Hepatocyte (in vitro differentiated cells): ENCODE results near the gene OXT. TPM values are rescaled to one million over a fixed set of nuclear protein-coding genes. Genes with fewer than 3 reads are reported as not detected.

Experiments
- DNase-seq: peaks from one replicate; pipeline ENCODE4 v3.0.0-alpha.2; 2016; ENCODE audit warnings: low spot score
- H2AFZ ChIP-seq: fragments of 200-600 bp; sonication (generic); 2 replicates; pipeline ENCODE4 v1.6.0; 2016; ENCODE audit warnings: antibody characterized with exemption, mild to moderate bottlenecking
- H3K27ac ChIP-seq: fragments of 200-600 bp; sonication (generic); 2 replicates; pipeline ENCODE4 v1.5.1; 2016; ENCODE audit warnings: mild to moderate bottlenecking
- H3K27me3 ChIP-seq: fragments of 200-600 bp; sonication (generic); 2 replicates; pipeline ENCODE4 v1.6.1; 2016
- H3K36me3 ChIP-seq: fragments of 200-600 bp; sonication (generic); replicated peaks from 2 replicates; pipeline ENCODE4 v1.5.1; 2016; ENCODE audit warnings: low read depth; ENCODE audit not compliant: insufficient read depth
- H3K4me1 ChIP-seq: fragments of 200-600 bp; sonication (generic); 2 replicates; pipeline ENCODE4 v1.5.1; 2016; ENCODE audit warnings: mild to moderate bottlenecking, moderate library complexity; ENCODE audit not compliant: insufficient read depth
- H3K4me2 ChIP-seq: fragments of 200-600 bp; sonication (generic); 2 replicates; pipeline ENCODE4 v1.6.0; 2016
- H3K4me3 ChIP-seq: fragments of 200-600 bp; sonication (generic); 2 replicates; pipeline ENCODE4 v1.5.1; 2016; ENCODE audit warnings: mild to moderate bottlenecking
- H3K79me2 ChIP-seq: fragments of 200-600 bp; sonication (generic); 2 replicates; pipeline ENCODE4 v1.6.0; 2017; ENCODE audit warnings: mild to moderate bottlenecking
- H3K9me2 ChIP-seq: fragments of 200-600 bp; sonication (generic); replicated peaks from 2 replicates; pipeline ENCODE4 v1.6.0; 2017; ENCODE audit warnings: mild to moderate bottlenecking; ENCODE audit not compliant: insufficient read depth
- H3K9me3 ChIP-seq: fragments of 200-600 bp; sonication (generic); 2 replicates; pipeline ENCODE4 v1.5.1; 2016; ENCODE audit warnings: low read depth, mild to moderate bottlenecking
- H4K20me1 ChIP-seq: fragments of 200-600 bp; sonication (generic); 2 replicates; pipeline ENCODE4 v1.6.0; 2016; ENCODE audit warnings: mild to moderate bottlenecking; ENCODE audit not compliant: insufficient read depth, poor library complexity, severe bottlenecking
- EZH2 ChIP-seq: fragments of 200-600 bp; sonication (generic); IDR thresholded peaks from 2 replicates; pipeline ENCODE4 v1.6.1; 2016; ENCODE audit warnings: antibody characterized with exemption, mild to moderate bottlenecking, borderline replicate concordance
- EZH2phosphoT487 ChIP-seq: fragments of 200-600 bp; sonication (generic); IDR thresholded peaks from one replicate; pipeline ENCODE4 v1.6.1; 2018; ENCODE audit warnings: antibody characterized with exemption, mild to moderate bottlenecking, low read depth, moderate library complexity; ENCODE audit not compliant: unreplicated experiment, severe bottlenecking
- WGBS: methylation state at CpG from one replicate; pipeline ENCODE4 v1.1.6; 2016; ENCODE audit warnings: low lambda C conversion rate; ENCODE audit errors: missing lambda C conversion rate; 5-methylcytosine and 5-hydroxymethylcytosine counted together
- polyA plus RNA-seq: library from polyadenylated mRNA; unstranded; fragments of >200 nt; fragmentation: Nextera tagmentation; extraction: Ambion mirVana; gene quantifications from 2 replicates; pipeline ENCODE4 v1.2.1, GENCODE V29; 2016
- total RNA-seq: library from RNA; depleted of rRNA; stranded (reverse); fragments of >200 nt; gene quantifications from 2 replicates; pipeline ENCODE4 v1.2.3, GENCODE V29; 2014
- TF ChIP-seq, protein P1 (sequence below): fragments of 200-600 bp; sonication (generic); IDR thresholded peaks from 2 replicates; pipeline ENCODE4 v1.5.1; 2016; ENCODE audit warnings: antibody characterized with exemption, mild to moderate bottlenecking; ENCODE audit not compliant: poor library complexity

The OXT gene
- total and polyA plus RNA-seq, 2 experiments from 2014 or later = 3.4 TPM; not detected in 1

DNA sequence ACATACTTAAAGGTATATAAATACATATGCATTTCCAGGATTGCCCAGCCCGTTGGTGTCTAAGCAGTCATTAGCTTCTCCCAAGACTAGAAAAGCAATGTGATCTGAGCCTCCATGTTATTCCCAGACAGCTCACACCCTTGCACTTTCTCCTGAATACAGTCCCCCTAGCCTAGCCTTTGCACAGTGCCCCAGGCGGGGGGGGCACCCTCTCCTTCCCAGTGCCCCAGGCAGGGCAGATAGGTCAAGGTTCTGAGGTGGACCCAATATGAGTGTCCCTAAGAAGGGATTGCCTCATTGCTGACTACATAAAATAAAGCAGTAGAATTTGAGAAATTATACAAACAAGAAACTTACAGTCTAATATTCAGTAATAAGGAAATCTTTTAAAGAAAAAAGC is 43.4 kb upstream of the OXT start:
- 81% methylated on average over 2 of the region's 2 CpGs for WGBS
- no peak overlapping the region for H3K27ac ChIP-seq
- H3K79me2 ChIP-seq = no peaks in the 10 kb centered on the region
- H2AFZ ChIP-seq = no peak overlapping the region
- peaks cover 21% of the 10 kb centered on the region for H3K4me1 ChIP-seq
- H3K4me3 ChIP-seq = no peak overlapping the region
- no peaks in the 10 kb centered on the region for H4K20me1 ChIP-seq
- H3K4me2 ChIP-seq = no peak overlapping the region
- H3K9me3 ChIP-seq = no peaks in the 10 kb centered on the region
- H3K36me3 ChIP-seq = no peaks in the 10 kb centered on the region
- TF ChIP-seq, protein P1, sequence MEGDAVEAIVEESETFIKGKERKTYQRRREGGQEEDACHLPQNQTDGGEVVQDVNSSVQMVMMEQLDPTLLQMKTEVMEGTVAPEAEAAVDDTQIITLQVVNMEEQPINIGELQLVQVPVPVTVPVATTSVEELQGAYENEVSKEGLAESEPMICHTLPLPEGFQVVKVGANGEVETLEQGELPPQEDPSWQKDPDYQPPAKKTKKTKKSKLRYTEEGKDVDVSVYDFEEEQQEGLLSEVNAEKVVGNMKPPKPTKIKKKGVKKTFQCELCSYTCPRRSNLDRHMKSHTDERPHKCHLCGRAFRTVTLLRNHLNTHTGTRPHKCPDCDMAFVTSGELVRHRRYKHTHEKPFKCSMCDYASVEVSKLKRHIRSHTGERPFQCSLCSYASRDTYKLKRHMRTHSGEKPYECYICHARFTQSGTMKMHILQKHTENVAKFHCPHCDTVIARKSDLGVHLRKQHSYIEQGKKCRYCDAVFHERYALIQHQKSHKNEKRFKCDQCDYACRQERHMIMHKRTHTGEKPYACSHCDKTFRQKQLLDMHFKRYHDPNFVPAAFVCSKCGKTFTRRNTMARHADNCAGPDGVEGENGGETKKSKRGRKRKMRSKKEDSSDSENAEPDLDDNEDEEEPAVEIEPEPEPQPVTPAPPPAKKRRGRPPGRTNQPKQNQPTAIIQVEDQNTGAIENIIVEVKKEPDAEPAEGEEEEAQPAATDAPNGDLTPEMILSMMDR = no peak
- no peak for TF ChIP-seq EZH2phosphoT487
- no peaks in the 10 kb centered on the region for H3K27me3 ChIP-seq
- no peaks in the 10 kb centered on the region for H3K9me2 ChIP-seq
- no peak for DNase-seq

DNA sequence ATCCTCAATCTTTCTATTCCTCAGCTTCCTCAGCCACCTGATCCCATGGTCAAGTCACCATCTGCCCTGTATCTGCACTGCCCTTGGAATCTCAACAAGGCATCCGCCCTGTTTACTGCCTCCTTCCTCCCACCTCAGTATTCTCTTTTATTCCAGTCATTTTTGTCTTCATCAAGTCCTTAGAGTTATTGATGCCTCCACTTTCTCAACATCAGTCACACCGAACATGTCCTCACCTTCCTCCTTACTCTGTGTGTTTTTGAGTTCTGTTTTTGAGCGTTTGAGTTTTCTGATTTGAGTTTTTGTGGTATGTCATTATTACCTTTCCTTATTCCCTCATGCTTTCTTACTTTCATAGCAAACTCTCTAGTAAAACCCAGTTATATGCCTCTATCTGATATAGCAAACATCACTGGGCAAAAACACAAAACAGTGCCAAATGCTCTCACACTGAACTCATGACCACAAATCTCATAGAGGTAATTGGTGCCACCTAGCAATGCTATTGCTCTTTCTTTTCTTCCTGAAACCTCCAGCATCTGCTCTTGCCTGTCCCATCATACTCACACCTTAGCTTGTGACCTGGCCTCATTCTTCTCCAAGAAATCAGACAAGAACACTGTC is 39.8 kb upstream of the OXT start:
- WGBS = 93% methylated on average over 3 of the region's 3 CpGs

DNA sequence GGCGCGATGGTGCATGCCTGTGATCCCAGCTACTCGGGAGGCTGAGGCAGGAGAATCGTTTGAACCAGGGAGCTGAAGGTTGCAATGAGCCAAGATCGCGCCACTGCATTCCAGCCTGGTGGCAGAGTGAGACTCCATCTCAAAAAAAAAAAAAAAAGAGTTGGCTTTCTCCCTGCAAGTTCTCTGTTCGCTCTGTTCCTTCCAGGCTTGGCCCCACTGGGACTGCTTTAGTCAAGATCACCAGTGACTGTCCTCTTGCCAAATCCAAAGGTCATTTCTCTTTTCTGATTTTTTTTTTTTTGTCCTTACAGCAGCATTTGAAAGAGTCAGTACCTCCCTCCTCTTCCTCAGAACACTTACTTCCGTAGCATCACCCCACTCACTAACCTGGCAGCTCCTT is 38.8 kb upstream of the OXT start:
- no peak overlapping the region for H3K4me2 ChIP-seq
- H3K4me3 ChIP-seq = no peak overlapping the region
- no peak for DNase-seq
- H2AFZ ChIP-seq = no peak overlapping the region
- H3K9me2 ChIP-seq = no peaks in the 10 kb centered on the region
- 95% methylated on average over 8 of the region's 8 CpGs for WGBS
- no peaks in the 10 kb centered on the region for H3K79me2 ChIP-seq
- H3K4me1 ChIP-seq = no peaks in the 10 kb centered on the region
- no peaks in the 10 kb centered on the region for H3K36me3 ChIP-seq
- H3K9me3 ChIP-seq = no peaks in the 10 kb centered on the region
- TF ChIP-seq, protein P1 = no peak
- TF ChIP-seq EZH2 (no peak), EZH2phosphoT487 (no peak)
- H4K20me1 ChIP-seq = no peaks in the 10 kb centered on the region
- H3K27ac ChIP-seq = no peak overlapping the region
- H3K27me3 ChIP-seq = no peaks in the 10 kb centered on the region

More for the DNA sequence above, 39.8 kb upstream of the OXT start:
- no peak for TF ChIP-seq EZH2phosphoT487
- Histone ChIP-seq H3K79me2 (no peaks in the 10 kb centered on the region), H3K36me3 (no peaks in the 10 kb centered on the region), H3K9me3 (no peaks in the 10 kb centered on the region), H3K9me2 (no peaks in the 10 kb centered on the region), H3K27ac (no peak overlapping the region), H3K4me3 (no peak overlapping the region), H3K4me2 (no peak overlapping the region), H3K4me1 (no peaks in the 10 kb centered on the region), H3K27me3 (no peaks in the 10 kb centered on the region), H2AFZ (no peak overlapping the region), H4K20me1 (no peaks in the 10 kb centered on the region)
- DNase-seq = no peak

DNA sequence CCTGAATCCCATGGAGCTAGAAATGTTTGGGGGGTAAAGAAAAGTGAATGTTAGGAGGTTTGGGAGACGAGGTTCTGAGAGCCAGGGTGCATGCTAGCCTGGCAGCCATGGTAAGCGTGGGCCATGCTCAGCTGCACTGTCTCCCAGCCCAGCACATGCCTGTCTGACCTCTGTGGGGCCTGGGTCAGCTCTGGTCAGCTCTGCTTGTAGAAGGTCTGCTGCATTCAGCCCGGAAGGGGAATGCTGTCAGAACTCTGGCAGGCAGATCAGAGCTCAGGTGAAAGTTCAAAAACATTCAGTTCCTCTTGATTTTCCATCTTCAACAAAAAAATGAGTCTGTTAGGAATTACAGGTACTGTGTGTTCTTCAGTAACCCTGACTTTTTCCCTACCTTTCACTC is 33.8 kb upstream of the OXT start:
- H3K36me3 ChIP-seq = no peaks in the 10 kb centered on the region

More for the DNA sequence above, 33.8 kb upstream of the OXT start:
- no peak overlapping the region for H3K4me2 ChIP-seq
- no peaks in the 10 kb centered on the region for H4K20me1 ChIP-seq
- H3K79me2 ChIP-seq = no peaks in the 10 kb centered on the region
- H2AFZ ChIP-seq = no peak overlapping the region
- peaks cover 12% of the 10 kb centered on the region for H3K4me1 ChIP-seq
- WGBS = 82% methylated on average over 3 of the region's 3 CpGs
- no peaks in the 10 kb centered on the region for H3K9me2 ChIP-seq
- TF ChIP-seq EZH2 (no peak), EZH2phosphoT487 (no peak)
- TF ChIP-seq, protein P1 = no peak
- no peaks in the 10 kb centered on the region for H3K27me3 ChIP-seq
- no peak for DNase-seq
- no peak overlapping the region for H3K27ac ChIP-seq
- H3K9me3 ChIP-seq = no peaks in the 10 kb centered on the region
- no peak overlapping the region for H3K4me3 ChIP-seq
